ENCODE results near the gene SRA1. TPM values are rescaled to one million over a fixed set of nuclear protein-coding genes. Genes with fewer than 3 reads are reported as not detected.

SRA1 gene
- total RNA-seq, 1 donor from 2014 or later, result 21.4 TPM

- peaks cover 36% of the 10 kb centered on the region for H3K4me1 ChIP-seq
These were observed 1.4 kb downstream of the SRA1 start for GRCh38 chr5:140555747-140556312.

GRCh38 chr5:140554454-140554853 is 2.8 kb downstream of the SRA1 start:
- Histone ChIP-seq H3K4me1 (peaks cover 45% of the 10 kb centered on the region), H3K4me3 (no peak overlapping the region), H3K9me3 (no peaks in the 10 kb centered on the region), H3K36me3 (peaks cover 33% of the 10 kb centered on the region), H3K27ac (no peak overlapping the region), H3K27me3 (ENCODE audit: low read depth) (no peaks in the 10 kb centered on the region)
- DNase-seq, result no peak
- intact Hi-C loops (cut with DNase I), result no loop called here
- no peak for ATAC-seq
- no peak for TF ChIP-seq CTCF (IDR thresholded peaks at IDR 0.05)

More at GRCh38 chr5:140555747-140556312, 1.4 kb downstream of the SRA1 start:
- TF ChIP-seq CTCF (IDR thresholded peaks at IDR 0.05), result no peak
- Histone ChIP-seq H3K36me3 (peaks cover 31% of the 10 kb centered on the region), H3K27ac (peak overlapping the region; percentile 86), H3K9me3 (no peaks in the 10 kb centered on the region), H3K27me3 (ENCODE audit: low read depth) (no peaks in the 10 kb centered on the region), H3K4me3 (peak overlapping the region; percentile 66)
- intact Hi-C loops (cut with DNase I), result no loop called here
- DNase-seq (no peak), ATAC-seq (no peak)

- no peaks in the 10 kb centered on the region for H3K27me3 ChIP-seq (ENCODE audit: low read depth)
- ATAC-seq (no peak), DNase-seq (no peak)
- intact Hi-C loops (cut with DNase I), result no loop called here
- H3K27ac ChIP-seq, result no peak overlapping the region
- H3K9me3 ChIP-seq, result no peaks in the 10 kb centered on the region
- H3K4me3 ChIP-seq, result no peak overlapping the region
- peaks cover 35% of the 10 kb centered on the region for H3K36me3 ChIP-seq
- H3K4me1 ChIP-seq, result peaks cover 53% of the 10 kb centered on the region
- no peak for TF ChIP-seq CTCF (IDR thresholded peaks at IDR 0.05)
These were observed 3.6 kb downstream of the SRA1 start for GRCh38 chr5:140553657-140554056.

- Histone ChIP-seq H3K4me1 (peaks cover 63% of the 10 kb centered on the region), H3K27ac (no peak overlapping the region), H3K9me3 (no peaks in the 10 kb centered on the region), H3K27me3 (ENCODE audit: low read depth) (no peaks in the 10 kb centered on the region), H3K36me3 (peaks cover 37% of the 10 kb centered on the region), H3K4me3 (no peak overlapping the region)
- DNase-seq, result no peak
- no peak for TF ChIP-seq CTCF (IDR thresholded peaks at IDR 0.05)
- ATAC-seq, result no peak
- intact Hi-C loops (cut with DNase I), result no loop called here
These were observed 5.4 kb downstream of the SRA1 start for GRCh38 chr5:140551872-140552271.

GRCh38 chr5:140550147-140551079 is 6.9 kb downstream of the SRA1 start:
- TF ChIP-seq CTCF (IDR thresholded peaks at IDR 0.05), result no peak
- H3K27ac ChIP-seq, result peak overlapping the region; percentile 96
- ATAC-seq (no peak), DNase-seq (no peak)
- H3K4me1 ChIP-seq, result peaks cover 55% of the 10 kb centered on the region
- H3K9me3 ChIP-seq, result no peaks in the 10 kb centered on the region
- peaks cover 37% of the 10 kb centered on the region for H3K36me3 ChIP-seq
- intact Hi-C loops (cut with DNase I), result no loop called here
- no peak overlapping the region for H3K4me3 ChIP-seq
- H3K27me3 ChIP-seq (ENCODE audit: low read depth), result no peaks in the 10 kb centered on the region

Measured in lower lobe of right lung (tissue), 2 donors.